Smooth muscle cell (in vitro differentiated cells): ENCODE measurements around the gene ARHGAP5. TPM values are rescaled to one million over a fixed set of nuclear protein-coding genes. Genes with fewer than 3 reads are reported as not detected.

Source experiments
- DNase-seq: peaks from one replicate; lab custom pipeline; 2025; ENCODE audit not compliant: unreplicated experiment; lab: John Stamatoyannopoulos, UW
- H2AFZ ChIP-seq: fragments of 200-600 bp; sonication (generic); 2 replicates; pipeline ENCODE4 v1.6.0; 2016; ENCODE audit warnings: antibody characterized with exemption, low read depth, mild to moderate bottlenecking
- H3F3A ChIP-seq: fragments of 200-600 bp; sonication (generic); 2 replicates; pipeline ENCODE4 v1.6.0; 2017; ENCODE audit warnings: antibody characterized with exemption, low read depth
- H3K27ac ChIP-seq: fragments of 200-600 bp; sonication (generic); 2 replicates; pipeline ENCODE4 v1.5.1; 2016; ENCODE audit warnings: low read depth, mild to moderate bottlenecking
- H3K27me3 ChIP-seq: fragments of 200-600 bp; sonication (generic); 2 replicates; pipeline ENCODE4 v1.6.1; 2016; ENCODE audit warnings: low read depth, mild to moderate bottlenecking
- H3K36me3 ChIP-seq: fragments of 200-600 bp; sonication (generic); 2 replicates; pipeline ENCODE4 v1.5.1; 2016; ENCODE audit warnings: low read depth
- H3K4me1 ChIP-seq: fragments of 200-600 bp; sonication (generic); 2 replicates; pipeline ENCODE4 v1.5.1; 2016; ENCODE audit warnings: low read depth
- H3K4me2 ChIP-seq: fragments of 200-600 bp; sonication (generic); 2 replicates; pipeline ENCODE4 v1.6.0; 2016; ENCODE audit warnings: mild to moderate bottlenecking
- H3K4me3 ChIP-seq: fragments of 200-600 bp; sonication (generic); 2 replicates; pipeline ENCODE4 v1.5.1; 2016; ENCODE audit warnings: mild to moderate bottlenecking
- H3K79me2 ChIP-seq: fragments of 200-600 bp; sonication (generic); 2 replicates; pipeline ENCODE4 v1.6.0; 2016; ENCODE audit warnings: low read depth, mild to moderate bottlenecking
- H3K9ac ChIP-seq: fragments of 200-600 bp; sonication (generic); 2 replicates; pipeline ENCODE4 v1.6.0; 2016; ENCODE audit warnings: low read depth
- H3K9me3 ChIP-seq: fragments of 200-600 bp; sonication (generic); replicated peaks from 2 replicates; pipeline ENCODE4 v1.5.1; 2016; ENCODE audit warnings: low read depth
- H4K20me1 ChIP-seq: fragments of 200-600 bp; sonication (generic); 2 replicates; pipeline ENCODE4 v1.6.0; 2016; ENCODE audit warnings: low read depth
- CTCF ChIP-seq: fragments of 200-600 bp; sonication (generic); IDR thresholded peaks from 2 replicates; pipeline ENCODE4 v1.5.1; 2017; ENCODE audit warnings: borderline replicate concordance, mild to moderate bottlenecking, antibody characterized with exemption; ENCODE audit not compliant: insufficient read depth, poor library complexity, severe bottlenecking
- WGBS: methylation state at CpG from one replicate; pipeline ENCODE4 v1.1.7; 2016; ENCODE audit warnings: low lambda C conversion rate; 5-methylcytosine and 5-hydroxymethylcytosine counted together
- polyA plus RNA-seq: library from polyadenylated mRNA; unstranded; fragments of >200 nt; fragmentation: Nextera tagmentation; extraction: Ambion mirVana; gene quantifications from 2 replicates; pipeline ENCODE4 v1.2.1, GENCODE V29; 2016
- total RNA-seq: library from RNA; depleted of rRNA; stranded (reverse); fragments of >200 nt; gene quantifications from 2 replicates; pipeline ENCODE4 v1.2.3, GENCODE V29; 2014

Gene ARHGAP5
- total and polyA plus RNA-seq, 2 experiments from 2014 or later, result 24.1 to 217 TPM

DNA sequence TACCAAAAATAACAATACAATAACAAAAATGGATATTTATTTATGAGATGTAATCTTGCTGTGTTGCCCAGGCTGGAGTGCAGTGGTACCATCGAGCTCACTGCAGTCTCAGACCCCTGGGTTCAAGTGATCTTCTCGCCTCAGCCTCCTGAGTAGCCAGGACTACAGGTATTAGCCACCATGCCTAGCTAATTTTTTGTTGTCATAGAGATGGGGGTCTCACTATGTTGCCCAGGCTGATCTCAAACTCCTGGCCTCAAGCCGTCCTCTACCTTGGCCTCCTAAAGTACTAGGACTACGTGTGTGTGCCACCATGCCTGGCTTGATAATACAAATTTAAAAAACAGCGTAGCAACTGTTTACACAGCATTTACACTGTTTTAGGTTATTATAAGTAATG lies 23.1 kb downstream of the ARHGAP5 start:
- over 99% methylated on average over 5 of the region's 5 CpGs for WGBS
- H3K79me2 ChIP-seq, result peaks cover 100% of the 10 kb centered on the region

DNA sequence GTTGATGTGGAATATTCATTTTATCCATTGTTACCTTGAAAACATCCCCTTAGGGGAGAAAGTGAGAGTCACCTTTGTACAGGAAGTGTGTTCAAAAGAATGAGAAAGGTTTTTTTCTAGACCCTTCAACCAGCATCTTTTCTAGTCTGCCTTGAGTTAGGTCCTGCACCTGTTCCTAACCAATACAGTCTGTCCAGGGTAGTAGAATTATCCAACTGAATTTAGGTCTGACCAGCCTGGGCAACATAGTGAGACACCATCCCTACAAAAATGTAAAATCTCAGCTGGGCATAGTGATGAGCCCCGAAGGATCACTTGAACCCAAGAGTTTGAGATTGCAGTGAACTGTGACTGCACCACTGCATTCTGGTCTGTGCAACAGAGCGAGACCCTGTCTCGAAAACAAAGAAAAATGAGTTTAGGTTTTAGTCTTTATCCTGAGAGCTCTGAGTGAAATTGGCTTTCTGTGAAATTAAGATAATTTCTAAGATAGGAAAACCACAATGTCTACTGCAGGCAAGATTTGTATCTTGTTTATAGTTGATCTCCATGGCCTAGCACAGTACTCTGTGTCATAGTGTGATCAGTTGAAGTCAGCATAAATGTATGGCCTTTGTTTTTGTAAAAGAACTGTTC lies 25.2 kb downstream of the ARHGAP5 start:
- H2AFZ ChIP-seq, result no peak overlapping the region
- no peak overlapping the region for H3K4me2 ChIP-seq
- H3K36me3 ChIP-seq, result no peaks in the 10 kb centered on the region
- peaks cover 12% of the 10 kb centered on the region for H3F3A ChIP-seq
- DNase-seq, result no peak
- H3K27me3 ChIP-seq, result no peaks in the 10 kb centered on the region
- peaks cover 6% of the 10 kb centered on the region for H3K4me1 ChIP-seq
- H3K9me3 ChIP-seq, result no peaks in the 10 kb centered on the region
- no peak overlapping the region for H3K9ac ChIP-seq
- TF ChIP-seq CTCF, result no peak
- peak overlapping the region; percentile 43 for H3K27ac ChIP-seq
- H3K79me2 ChIP-seq, result peaks cover 100% of the 10 kb centered on the region
- peaks cover 100% of the 10 kb centered on the region for H4K20me1 ChIP-seq
- no peak overlapping the region for H3K4me3 ChIP-seq
- 72% methylated on average over 3 of the region's 3 CpGs for WGBS

More for the DNA sequence above, 23.1 kb downstream of the ARHGAP5 start:
- no peak overlapping the region for H3K4me3 ChIP-seq
- H3K27ac ChIP-seq, result no peak overlapping the region
- H3K9me3 ChIP-seq, result no peaks in the 10 kb centered on the region
- H3K27me3 ChIP-seq, result no peaks in the 10 kb centered on the region
- peaks cover 6% of the 10 kb centered on the region for H3K4me1 ChIP-seq
- peaks cover 8% of the 10 kb centered on the region for H3F3A ChIP-seq
- H3K9ac ChIP-seq, result no peak overlapping the region
- DNase-seq, result no peak
- no peak overlapping the region for H3K4me2 ChIP-seq
- no peak overlapping the region for H2AFZ ChIP-seq
- no peak for TF ChIP-seq CTCF
- H4K20me1 ChIP-seq, result peaks cover 100% of the 10 kb centered on the region
- no peaks in the 10 kb centered on the region for H3K36me3 ChIP-seq

DNA sequence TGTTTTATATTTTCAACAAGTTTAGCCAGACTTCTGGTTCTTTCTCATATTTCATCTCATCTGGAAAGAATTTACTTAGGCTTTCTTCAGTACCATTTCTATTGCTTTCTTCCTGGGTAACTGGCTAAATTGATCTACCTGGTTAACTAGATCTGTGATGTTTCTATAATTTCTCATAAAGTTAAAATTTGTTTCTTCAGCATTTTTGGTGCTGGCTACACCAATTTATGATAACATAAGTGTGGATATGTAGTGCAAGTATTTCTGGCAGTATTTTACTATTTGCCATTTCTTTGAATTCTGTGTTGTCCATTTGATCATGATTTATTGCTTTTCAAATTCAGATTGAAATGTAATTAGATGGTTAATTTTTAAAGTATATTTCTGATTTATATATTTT lies 25.9 kb downstream of the ARHGAP5 start:
- peaks cover 100% of the 10 kb centered on the region for H4K20me1 ChIP-seq
- DNase-seq, result no peak
- H3K36me3 ChIP-seq, result no peaks in the 10 kb centered on the region

More for the DNA sequence above, 25.9 kb downstream of the ARHGAP5 start:
- H2AFZ ChIP-seq, result no peak overlapping the region
- peaks cover 8% of the 10 kb centered on the region for H3F3A ChIP-seq
- no peak overlapping the region for H3K9ac ChIP-seq
- no peaks in the 10 kb centered on the region for H3K27me3 ChIP-seq
- H3K27ac ChIP-seq, result peak overlapping the region; percentile 43
- peaks cover 100% of the 10 kb centered on the region for H3K79me2 ChIP-seq
- no peak overlapping the region for H3K4me2 ChIP-seq
- no peak for TF ChIP-seq CTCF
- no peaks in the 10 kb centered on the region for H3K9me3 ChIP-seq
- peaks cover 6% of the 10 kb centered on the region for H3K4me1 ChIP-seq
- H3K4me3 ChIP-seq, result no peak overlapping the region
